H4 (cell line): Measurements from ENCODE around the gene TAF11L3. TPM values are rescaled to one million over a fixed set of nuclear protein-coding genes. Genes with fewer than 3 reads are reported as not detected.
"Not testable (repeated sequence)": the region's sequence is repeated elsewhere in the genome, so short reads cannot be mapped to it uniquely, and the experiment has no call there.

Experiments used
- DNase-seq: peaks from one replicate; pipeline ENCODE4 v3.0.0-alpha.2; 2015; ENCODE audit warnings: low spot score
- total RNA-seq: library from RNA; depleted of rRNA; stranded (reverse); fragments of >200 nt; shearing (Covaris generic); gene quantifications from 2 replicates; pipeline ENCODE4 v1.2.3, GENCODE V29; 2014; rRNA removed

TAF11L3 gene
- not detected in 2 replicates for total RNA-seq

DNA sequence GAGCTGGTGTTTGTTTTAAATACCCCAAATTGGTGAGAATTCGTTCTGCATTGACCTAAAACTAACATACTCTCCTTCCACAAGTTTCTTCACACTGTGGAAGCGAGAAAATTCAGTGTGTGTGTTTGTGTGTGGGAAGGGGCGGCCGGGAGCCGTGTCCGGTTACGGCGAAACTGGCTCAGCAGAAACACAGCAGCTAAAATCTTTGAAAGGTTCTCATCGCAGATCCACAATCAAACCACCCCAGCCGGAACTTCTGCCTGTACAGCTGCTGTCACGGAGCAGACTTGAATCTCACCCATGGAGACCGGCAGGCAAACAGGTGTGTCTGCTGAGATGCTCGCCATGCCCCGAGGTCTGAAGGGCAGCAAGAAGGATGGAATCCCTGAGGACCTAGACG lies at the start of gene TAF11L3:
Gene TAF11L3, plus strand, starts transcription at position 301 of the 400 bp plus-strand sequence.
- DNase-seq, result not testable (repeated sequence)

DNA sequence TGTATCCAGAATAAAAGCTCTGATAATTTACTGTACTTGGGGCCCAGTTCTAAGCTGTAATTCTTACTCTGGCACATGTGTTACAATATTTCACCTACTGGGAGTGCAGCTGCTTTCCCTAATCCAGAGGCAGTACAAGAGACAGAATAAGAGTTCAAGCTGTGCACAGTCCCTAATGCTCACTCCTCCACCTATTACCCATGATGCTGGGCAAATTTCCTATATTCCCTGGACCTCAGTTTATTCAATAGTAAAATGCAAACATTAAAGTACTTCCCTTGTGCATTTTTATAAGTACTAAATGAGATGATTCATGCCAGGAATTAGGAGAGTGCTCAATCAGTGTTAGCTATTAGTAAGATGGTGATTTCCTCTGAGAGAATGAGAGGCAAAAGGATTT lies 48.1 kb upstream of the TAF11L3 start:
- no peak for DNase-seq

DNA sequence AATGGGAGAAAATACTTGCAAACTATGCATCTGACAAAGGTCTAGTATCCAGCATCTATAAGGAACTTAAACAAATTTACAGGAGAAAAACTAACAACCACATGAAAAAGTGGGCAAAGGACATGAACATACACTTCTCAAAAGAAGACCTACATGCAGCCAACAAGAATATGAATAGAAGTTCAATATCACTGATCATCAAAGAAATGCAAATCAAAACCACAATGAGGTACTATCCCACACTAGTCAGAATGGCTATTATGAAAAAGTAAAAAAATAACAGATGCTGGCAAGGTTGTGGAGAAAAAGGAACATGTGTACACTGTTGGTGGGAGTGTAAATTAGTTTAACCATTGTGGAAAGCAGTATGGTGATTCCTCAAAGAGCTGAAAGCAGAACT lies 43.1 kb upstream of the TAF11L3 start:
- not testable (repeated sequence) for DNase-seq

DNA sequence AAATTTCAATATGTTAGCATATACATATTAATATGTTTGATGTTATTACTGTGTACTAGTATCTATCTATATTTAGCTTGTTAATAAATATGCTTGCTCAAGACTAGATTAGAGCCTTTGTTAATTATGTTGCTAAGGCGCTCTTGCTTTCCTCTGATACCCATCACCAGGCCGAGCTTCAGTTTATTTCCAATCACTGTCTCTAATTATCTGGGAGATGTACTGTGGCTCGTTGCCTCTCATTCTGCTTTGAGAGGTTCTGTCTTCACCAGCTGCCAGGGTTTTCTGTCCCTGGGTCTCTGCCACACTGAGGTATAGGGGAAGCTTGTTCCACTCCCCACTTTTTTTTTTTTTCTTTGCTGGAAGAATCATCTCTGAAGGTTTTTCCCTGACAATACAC lies 41.1 kb upstream of the TAF11L3 start:
- no peak for DNase-seq

DNA sequence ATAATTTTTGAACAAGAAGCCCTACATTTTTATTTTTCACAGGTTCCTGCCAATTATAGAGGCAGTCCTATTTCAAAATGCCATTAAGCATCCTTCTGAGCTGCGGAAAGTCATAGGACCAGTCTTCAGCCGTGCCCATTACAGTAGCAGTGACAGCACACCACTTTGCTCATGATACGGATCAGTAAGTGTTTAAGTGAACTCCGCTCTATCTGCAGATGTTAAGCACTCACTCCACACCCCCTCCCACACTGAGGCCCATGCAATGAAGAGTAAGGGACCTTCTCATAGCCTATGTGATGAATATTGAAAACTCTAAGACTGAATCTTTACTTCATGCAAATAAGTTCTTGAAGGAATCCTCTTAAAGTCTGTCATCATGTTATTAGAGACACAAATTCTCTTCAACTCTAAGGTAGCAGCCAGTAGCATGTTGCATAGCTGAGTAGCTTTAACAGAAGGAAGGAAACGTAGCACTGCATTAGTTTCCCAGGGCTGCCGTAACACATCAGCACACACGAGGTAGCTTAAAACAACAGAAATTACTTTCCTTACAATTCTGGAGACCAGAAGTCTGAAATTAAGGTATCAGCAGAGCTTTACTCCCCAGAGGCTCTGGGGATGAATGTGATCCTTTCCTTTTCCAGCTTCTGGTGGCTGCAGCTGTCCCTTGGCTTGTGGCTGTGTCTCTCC lies 40.4 kb upstream of the TAF11L3 start:
- DNase-seq, result no peak

DNA sequence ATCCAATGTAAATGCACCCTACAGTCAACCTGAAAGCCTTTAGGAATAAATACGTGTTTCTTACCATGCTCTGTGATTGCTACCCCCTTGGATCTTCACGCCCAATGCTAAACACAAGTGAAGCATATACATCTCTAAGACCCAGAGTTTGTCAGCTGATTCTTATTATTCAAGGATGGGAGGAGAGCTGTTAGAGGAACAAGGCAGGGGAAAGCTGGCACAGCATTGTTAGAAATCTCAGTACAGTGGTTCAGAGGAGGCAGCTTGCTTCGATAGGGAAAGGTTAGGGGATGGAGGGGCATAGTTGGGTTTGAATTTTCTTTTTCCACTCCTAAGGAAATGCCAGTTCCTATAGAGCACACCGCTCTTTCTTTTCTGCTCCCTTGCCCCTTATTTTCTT lies 36.8 kb upstream of the TAF11L3 start:
- no peak for DNase-seq

DNA sequence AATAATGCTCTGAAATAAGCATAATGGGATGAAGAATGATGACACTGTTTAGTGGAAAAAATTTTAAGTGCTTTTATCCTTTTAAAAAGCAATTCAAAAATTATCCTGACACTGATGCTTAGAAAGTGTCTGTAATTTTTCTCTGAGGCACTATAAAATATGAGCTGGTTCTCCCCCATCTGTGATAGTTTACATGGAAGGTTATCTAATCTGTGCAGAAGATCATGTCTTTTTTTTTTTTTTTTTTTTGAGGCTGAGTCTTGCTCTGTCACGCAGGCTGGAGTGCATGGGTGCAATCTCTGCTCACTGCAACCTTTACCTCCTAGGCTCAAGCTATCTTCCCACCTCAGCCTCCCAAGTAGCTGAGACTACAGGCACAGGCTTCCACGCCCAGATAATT lies 35.4 kb upstream of the TAF11L3 start:
- no peak for DNase-seq

DNA sequence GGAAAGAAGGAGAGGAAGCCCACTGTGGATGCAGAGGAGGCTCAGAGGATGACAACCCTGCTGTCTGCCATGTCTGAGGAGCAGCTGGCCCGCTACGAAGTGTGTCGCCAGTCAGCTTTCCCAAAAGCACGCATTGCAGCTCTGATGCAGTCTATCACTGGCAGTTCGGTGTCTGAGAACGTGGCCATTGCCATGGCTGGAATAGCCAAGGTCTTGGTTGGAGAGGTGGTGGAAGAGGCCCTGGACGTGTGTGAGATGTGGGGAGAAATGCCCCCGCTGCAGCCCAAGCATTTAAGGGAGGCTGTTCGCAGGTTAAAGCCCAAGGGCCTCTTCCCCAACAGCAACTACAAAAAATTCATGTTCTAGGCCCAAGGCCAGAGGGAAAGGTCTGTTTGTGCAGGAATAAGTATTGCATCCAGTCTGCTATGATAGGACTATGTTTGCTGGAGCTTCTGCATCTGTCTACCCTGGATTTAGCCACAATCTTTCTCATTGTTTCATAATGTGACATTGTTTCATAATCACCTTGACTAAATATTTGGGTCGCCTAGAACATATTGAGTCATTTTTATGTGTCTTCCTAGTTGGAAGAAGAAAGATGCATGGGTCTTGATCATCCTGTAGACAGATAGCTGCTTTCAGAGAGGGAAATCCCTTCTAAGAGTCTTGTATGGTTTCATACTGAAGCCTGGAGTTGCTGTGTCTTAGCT lies 31.5 kb upstream of the TAF11L3 start:
- DNase-seq, result not testable (repeated sequence)

DNA sequence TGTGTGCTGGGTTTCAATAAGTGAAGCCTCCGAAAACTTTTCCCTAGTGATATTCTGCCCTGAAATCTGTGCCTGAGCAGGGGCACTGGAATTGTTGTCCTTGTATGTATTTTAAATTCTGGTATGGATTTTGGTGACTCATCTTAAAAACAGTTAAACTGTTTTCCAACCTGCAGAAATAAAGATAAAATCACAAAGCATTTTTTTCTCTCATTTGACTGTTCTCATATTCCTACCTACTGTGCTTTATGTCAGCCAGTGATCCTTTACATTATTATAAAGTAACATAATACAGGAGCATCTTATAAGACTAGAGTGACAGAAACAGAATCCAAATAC lies 31.0 kb upstream of the TAF11L3 start:
- no peak for DNase-seq

DNA sequence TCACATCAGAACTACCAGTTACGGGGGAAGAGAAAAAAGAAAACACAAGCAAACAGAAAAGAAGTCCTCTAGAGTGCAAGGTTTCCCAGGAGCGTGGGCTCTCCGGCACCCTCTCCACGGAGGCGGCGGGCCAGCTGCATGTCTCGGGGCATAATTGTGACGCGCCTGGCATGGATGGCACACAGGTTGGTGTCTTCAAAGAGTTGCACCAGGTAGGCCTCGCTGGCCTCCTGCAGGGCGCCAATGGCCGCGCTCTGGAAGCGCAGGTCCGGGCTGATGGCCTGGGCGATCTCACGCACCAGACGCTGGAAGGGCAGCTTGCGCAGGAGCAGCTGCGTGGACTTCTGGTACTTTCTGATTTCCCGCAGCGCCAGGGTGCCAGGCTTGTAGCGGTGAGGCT lies 26.9 kb upstream of the TAF11L3 start:
- DNase-seq, result not testable (repeated sequence)

DNA sequence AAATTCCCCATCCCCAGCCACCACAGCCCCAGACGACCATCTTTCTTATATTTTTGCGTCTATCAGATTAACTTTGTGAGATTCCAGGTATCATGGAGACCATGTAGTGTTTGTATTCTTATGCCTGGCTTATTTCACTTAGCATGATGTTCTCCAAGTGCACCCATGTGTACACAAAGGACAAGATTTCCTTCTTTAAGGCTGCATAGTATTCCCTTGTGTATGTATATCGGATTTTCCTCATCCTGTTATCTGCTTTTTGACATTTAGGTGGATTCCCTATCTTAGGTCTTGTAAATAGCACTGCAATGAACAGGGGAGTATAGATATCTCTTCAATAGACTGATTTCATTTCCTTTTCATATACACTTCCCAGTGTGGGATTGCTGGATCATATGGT lies 25.4 kb upstream of the TAF11L3 start:
- no peak for DNase-seq

DNA sequence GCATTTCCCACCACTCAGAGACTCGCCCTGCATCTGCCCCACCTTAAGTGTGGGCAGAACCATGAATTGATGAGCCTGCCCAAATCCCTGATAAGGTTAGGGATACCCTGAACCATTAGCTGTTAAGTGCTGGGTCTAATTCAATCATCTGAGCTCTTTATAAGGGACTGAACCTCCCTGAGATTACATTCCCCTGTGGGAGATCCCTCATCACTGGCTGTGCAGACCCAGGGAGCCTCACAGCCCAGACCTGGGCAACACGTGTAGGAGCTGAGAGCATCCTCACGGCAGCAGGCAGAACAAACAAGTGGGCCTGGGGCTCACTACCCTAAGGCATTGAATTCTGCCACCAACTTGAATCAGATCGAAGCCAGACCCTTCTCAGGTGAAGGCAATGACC lies 20.7 kb upstream of the TAF11L3 start:
- DNase-seq, result no peak

DNA sequence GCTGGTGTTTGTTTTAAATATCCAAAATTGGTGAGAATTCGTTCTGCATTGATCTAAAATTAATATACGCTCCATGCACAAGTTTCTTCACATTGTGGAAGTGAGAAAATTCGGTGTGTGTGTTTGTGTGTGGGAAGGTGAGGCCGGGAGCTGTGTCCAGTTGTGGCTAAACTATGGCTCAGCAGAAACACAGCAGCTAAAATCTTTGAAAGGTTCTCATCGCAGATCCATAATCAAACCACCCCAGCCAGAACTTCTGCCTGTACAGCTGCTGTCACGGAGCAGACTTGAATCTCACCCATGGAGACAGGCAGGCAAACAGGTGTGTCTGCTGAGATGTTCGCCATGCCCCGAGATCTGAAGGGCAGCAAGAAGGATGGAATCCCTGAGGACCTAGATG lies 20.2 kb upstream of the TAF11L3 start, which contains the start of gene TAF11L2:
Gene TAF11L2, plus strand, starts transcription at position 301 of the 400 bp plus-strand sequence.
- DNase-seq, result not testable (repeated sequence)

DNA sequence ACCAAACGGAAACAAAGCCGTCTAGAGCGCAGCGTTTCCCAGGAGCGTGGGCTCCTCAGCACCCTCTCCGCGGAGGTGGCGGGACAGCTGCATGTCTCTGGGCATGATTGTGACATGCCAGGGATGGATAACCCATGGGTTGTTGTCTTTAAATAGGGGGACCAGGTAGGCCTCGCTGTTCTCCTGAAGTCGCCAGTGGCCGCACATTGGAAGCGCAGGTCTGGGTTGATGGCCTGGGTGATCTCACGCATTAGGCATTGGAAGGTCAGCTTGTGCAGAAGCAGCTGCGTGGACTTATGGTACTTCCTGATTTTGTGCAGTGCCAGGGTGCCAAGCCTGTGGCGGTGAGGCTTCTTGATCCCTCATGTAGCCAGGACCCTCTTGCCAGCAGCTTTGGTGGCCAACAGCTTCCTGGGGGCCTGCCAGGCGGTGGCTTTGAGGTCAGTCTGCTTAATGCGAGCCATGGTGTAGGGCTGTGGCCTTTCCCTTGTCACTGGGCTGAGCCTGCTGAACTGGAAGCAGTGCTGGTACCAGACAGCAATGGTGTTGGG lies 6.3 kb upstream of the TAF11L3 start:
- no peak for DNase-seq

DNA sequence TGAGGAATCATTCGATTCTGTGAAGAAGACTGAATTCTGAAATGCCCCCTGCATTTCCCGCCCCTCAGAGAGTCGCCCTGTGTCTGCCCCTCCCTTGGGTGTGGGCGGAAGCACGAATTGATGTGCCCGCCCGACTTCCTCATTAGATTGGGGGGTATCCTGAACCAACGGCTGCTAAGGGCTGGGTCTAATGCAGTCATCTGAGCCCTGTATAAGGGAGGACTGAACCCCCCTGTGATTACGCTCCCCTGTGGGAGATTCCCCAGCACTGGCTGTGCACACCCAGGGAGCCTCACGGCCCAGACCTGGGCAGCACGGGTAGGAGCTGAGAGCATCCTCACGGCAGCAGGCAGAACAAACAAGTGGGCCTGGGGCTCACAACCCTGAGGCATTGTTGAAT lies 641 bp upstream of the TAF11L3 start:
- DNase-seq, result not testable (repeated sequence)

DNA sequence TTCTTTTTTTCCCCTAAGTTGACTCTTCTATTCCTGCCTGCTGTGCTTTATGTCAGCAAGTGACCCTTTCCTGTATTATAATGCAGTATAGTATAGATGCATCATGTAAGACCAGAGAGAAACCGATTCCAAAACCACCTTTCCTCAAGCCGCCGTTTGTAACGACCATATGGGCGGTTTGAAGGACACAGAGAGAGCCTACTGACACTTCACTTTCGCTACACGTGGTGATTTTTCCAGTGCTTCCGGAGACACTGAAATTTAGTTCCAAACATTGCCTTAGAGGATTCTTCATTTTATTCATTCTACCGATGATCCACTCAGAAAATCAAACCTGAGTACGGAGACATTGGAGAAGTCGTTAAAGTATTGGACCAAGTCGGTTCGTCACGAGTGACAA lies 1.3 kb downstream of the TAF11L3 start:
- DNase-seq, result not testable (repeated sequence)

DNA sequence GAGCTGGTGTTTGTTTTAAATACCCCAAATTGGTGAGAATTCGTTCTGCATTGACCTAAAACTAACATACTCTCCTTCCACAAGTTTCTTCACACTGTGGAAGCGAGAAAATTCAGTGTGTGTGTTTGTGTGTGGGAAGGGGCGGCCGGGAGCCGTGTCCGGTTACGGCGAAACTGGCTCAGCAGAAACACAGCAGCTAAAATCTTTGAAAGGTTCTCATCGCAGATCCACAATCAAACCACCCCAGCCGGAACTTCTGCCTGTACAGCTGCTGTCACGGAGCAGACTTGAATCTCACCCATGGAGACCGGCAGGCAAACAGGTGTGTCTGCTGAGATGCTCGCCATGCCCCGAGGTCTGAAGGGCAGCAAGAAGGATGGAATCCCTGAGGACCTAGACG lies 3.3 kb downstream of the TAF11L3 start, which contains the start of gene TAF11L4:
Gene TAF11L4, plus strand, starts transcription at position 301 of the 400 bp plus-strand sequence.
- not testable (repeated sequence) for DNase-seq

DNA sequence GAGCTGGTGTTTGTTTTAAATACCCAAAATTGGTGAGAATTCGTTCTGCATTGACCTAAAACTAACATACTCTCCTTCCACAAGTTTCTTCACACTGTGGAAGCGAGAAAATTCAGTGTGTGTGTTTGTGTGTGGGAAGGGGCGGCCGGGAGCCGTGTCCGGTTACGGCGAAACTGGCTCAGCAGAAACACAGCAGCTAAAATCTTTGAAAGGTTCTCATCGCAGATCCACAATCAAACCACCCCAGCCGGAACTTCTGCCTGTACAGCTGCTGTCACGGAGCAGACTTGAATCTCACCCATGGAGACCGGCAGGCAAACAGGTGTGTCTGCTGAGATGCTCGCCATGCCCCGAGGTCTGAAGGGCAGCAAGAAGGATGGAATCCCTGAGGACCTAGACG lies 6.8 kb downstream of the TAF11L3 start, which contains the start of gene TAF11L5:
Gene TAF11L5, plus strand, starts transcription at position 301 of the 400 bp plus-strand sequence.
- not testable (repeated sequence) for DNase-seq

DNA sequence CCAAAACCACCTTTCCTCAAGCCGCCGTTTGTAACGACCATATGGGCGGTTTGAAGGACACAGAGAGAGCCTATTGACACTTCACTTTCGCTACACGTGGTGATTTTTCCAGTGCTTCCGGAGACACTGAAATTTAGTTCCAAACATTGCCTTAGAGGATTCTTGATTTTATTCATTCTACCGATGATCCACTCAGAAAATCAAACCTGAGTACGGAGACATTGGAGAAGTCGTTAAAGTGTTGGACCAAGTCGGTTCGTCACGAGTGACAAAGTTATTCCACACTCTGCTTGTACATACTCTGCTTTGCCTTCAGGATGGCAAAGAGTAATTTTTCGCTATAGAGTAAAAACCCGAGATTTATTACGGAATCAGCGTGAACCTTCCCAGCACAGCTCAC lies 8.3 kb downstream of the TAF11L3 start:
- peak; percentile 47 for DNase-seq

DNA sequence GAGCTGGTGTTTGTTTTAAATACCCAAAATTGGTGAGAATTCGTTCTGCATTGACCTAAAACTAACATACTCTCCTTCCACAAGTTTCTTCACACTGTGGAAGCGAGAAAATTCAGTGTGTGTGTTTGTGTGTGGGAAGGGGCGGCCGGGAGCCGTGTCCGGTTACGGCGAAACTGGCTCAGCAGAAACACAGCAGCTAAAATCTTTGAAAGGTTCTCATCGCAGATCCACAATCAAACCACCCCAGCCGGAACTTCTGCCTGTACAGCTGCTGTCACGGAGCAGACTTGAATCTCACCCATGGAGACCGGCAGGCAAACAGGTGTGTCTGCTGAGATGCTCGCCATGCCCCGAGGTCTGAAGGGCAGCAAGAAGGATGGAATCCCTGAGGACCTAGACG lies 10.2 kb downstream of the TAF11L3 start, which contains the start of gene TAF11L6:
Gene TAF11L6, plus strand, starts transcription at position 301 of the 400 bp plus-strand sequence.
- not testable (repeated sequence) for DNase-seq
